Aorta (tissue), 5 donors: ENCODE measurements around the gene C7orf25. TPM values are rescaled to one million over a fixed set of nuclear protein-coding genes. Genes with fewer than 3 reads are reported as not detected.

Experiments used
- ATAC-seq: fragments of 200-7000 bp; cut with Tn5 transposase; one replicate; pipeline ENCODE4 v1.9.1; 2022; ENCODE audit warnings: moderate library complexity; ENCODE audit not compliant: low FRiP score
- DNase-seq, 2 donors: peaks; one replicate each; pipeline ENCODE4 v3.0.0-alpha.2; 2020
- H3K27ac ChIP-seq, 2 donors: one replicate each; pipeline ENCODE4 v1.5.1; 2013; ENCODE audit warnings: low read length in 2 of 2, mild to moderate bottlenecking in 2 of 2, moderate library complexity in 2 of 2, control low read depth in 1 of 2, inconsistent platforms in 1 of 2, low read depth in 1 of 2
- H3K27me3 ChIP-seq, 2 donors: one replicate each; pipeline ENCODE4 v1.6.1; 2013; ENCODE audit warnings: control low read depth in 1 of 2, low read length in 1 of 2, mild to moderate bottlenecking in 1 of 2, moderate library complexity in 1 of 2; ENCODE audit not compliant: insufficient read depth in 2 of 2, control insufficient read depth in 1 of 2
- H3K36me3 ChIP-seq, 2 donors: one replicate each; pipeline ENCODE4 v1.6.1; 2013; ENCODE audit warnings: control low read depth in 1 of 2, low read length in 1 of 2, mild to moderate bottlenecking in 1 of 2; ENCODE audit not compliant: insufficient read depth in 2 of 2, control insufficient read depth in 1 of 2
- H3K4me1 ChIP-seq, 2 donors: one replicate each; pipeline ENCODE4 v1.6.1; 2013; ENCODE audit warnings: low read length in 2 of 2, control low read depth in 1 of 2, mild to moderate bottlenecking in 1 of 2, moderate library complexity in 1 of 2; ENCODE audit not compliant: insufficient read depth in 2 of 2, control insufficient read depth in 1 of 2
- H3K4me3 ChIP-seq, 2 donors: one replicate each; pipeline ENCODE4 v1.5.1; 2013; ENCODE audit warnings: low read length in 2 of 2, control low read depth in 1 of 2, mild to moderate bottlenecking in 1 of 2
- H3K9me3 ChIP-seq: one replicate; pipeline ENCODE4 v1.6.1; 2013; ENCODE audit warnings: mild to moderate bottlenecking, low read length; ENCODE audit not compliant: control insufficient read depth
- WGBS, 2 donors: extraction: QIAGEN DNeasy Blood & Tissue Kit; methylation state at CpG; one replicate each; pipeline ENCODE4 v1.1.7; 2013; 5-methylcytosine and 5-hydroxymethylcytosine counted together
- intact Hi-C, 2 donors: fragments of 100-400 bp; cut with DNase I; formaldehyde crosslinking; loops; one replicate each; pipeline versions ENCODE4 v1.14.2 to v1.15.0; 2022
- polyA plus RNA-seq, 2 donors: library from polyadenylated mRNA; stranded (reverse); fragments of 200-250 nt; gene quantifications; one replicate each; pipeline ENCODE4 v1.2.3, GENCODE V29; 2013
- total RNA-seq, 2 donors: library from RNA; stranded (reverse); fragmentation: NEBNext Ultra II Directional; extraction: Animal tissue kit (Norgen Biotek cat#: 25700); gene quantifications; one replicate each; pipeline ENCODE4 v1.2.1, GENCODE V29; 2021
- donor health status: healthy with polysubstance abuse.
- donor health status: Bipolar disorder and iron deficiency.
- donor health status: DM: no; HTN: no; CAD: no.
- donor health status: DM: no; HTN: no; CAD: no.
- donor health status: DM: yes; HTN: yes; CAD: no.

The C7orf25 gene
- total and polyA plus RNA-seq, 4 donors = 3.2 to 5.0 (median 4.3) TPM

GRCh38 chr7:42877862-42878261 is 34.0 kb downstream of the C7orf25 start:
- H3K4me1 ChIP-seq = no peaks in the 10 kb centered on the region
- WGBS, 2 donors = 78 to 87% methylated on average over 2 of the region's 2 CpGs
- no peak overlapping the region for H3K27ac ChIP-seq
- H3K9me3 ChIP-seq = no peaks in the 10 kb centered on the region
- DNase-seq (no peak), ATAC-seq (no peak)
- no peaks in the 10 kb centered on the region for H3K27me3 ChIP-seq
- H3K36me3 ChIP-seq = no peaks in the 10 kb centered on the region
- intact Hi-C loops = no loop called here
- no peak overlapping the region for H3K4me3 ChIP-seq

DNA sequence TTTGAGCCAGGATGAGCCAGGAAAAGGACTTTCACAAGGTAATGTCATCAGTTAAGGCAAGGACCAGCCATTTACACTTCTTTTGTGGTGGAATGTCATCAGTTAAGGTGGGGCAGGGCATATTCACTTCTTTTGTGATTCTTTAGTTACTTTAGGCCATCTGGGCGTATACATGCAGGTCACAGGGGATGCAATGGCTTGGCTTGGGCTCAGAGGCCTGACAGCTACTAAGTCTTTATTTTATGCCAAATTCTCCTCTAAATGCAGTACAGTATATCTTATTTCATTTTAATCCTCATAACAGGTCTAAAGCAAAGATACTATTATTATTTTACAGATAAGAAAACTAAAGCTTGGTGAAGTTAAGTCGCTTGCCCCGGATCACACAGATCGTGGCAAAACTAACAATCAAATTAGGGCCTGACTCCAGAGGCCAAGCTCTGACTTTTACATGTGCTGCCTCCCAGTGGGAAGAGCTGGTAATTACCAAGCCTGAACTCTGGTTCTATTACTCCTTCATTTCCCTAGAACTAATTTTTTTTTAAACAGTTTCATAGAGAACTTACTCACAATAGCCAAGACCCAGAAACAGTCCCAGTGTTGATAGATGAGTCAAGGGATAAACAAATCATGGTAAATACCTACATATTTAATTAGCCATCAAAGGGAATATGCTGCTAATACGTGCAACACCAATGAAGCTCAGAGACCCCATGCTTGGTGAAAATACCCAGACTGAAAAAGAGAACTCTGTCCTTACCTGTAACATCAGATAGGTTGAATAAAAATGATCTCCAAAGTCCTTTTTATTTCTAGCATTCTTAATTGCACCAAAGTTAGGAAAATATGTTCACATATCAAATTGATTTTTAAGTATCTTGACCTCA is 35.4 kb downstream of the C7orf25 start:
- WGBS, 2 donors = 27 to 32% methylated on average over 5 of the region's 5 CpGs
- DNase-seq (peak in 1 of 2 donors; percentile 58), ATAC-seq (no peak)
- H3K27ac ChIP-seq = no peak overlapping the region
- no peaks in the 10 kb centered on the region for H3K9me3 ChIP-seq
- intact Hi-C loops = no loop called here
- H3K36me3 ChIP-seq = no peaks in the 10 kb centered on the region
- no peaks in the 10 kb centered on the region for H3K27me3 ChIP-seq
- H3K4me3 ChIP-seq = no peak overlapping the region
- H3K4me1 ChIP-seq = no peaks in the 10 kb centered on the region

DNA sequence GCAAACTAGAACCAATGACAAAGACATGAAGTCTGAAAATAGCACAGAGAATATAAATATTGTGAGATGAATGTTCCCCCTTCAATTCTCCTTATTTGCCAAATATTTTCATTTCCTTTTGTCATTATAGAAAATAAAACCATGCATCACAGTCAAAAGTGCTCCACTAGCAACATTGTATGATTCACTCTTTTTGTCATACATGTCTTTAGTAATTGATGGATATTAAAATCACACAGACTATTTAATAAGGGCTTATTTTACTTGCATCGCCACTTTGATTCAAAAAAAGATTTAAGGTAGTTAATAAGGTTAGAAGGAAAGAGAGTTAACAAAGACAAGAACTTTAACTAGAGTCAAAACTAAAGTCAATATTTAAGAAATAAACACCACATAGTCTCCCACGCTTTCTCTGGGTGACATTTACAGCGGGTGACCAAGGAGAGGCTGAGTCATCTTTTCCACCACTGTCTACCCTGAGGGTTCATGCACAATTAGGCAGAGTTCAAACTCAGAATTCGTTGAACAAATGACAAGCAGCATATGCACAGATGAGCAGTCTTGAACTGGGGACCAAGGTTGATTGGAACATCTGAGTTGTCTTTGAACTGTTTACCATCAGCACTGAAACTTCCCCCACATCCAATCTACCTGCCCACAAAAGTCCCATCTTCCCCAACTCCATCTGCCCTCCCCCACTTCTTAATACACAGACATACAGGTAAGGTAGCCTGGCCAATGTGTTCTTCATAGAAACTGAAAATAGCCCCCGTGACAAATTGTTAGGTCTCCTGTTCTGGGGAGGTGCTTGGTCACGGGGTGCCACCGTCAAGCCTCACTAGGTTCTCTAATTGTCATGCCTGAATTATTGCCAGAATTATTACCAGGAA is 42.5 kb downstream of the C7orf25 start:
- intact Hi-C loops = no loop called here
- Histone ChIP-seq H3K27ac (no peak overlapping the region), H3K9me3 (no peaks in the 10 kb centered on the region), H3K4me1 (peaks cover 0 to 4% of the 10 kb centered on the region in 2 donors), H3K27me3 (no peaks in the 10 kb centered on the region), H3K36me3 (no peaks in the 10 kb centered on the region), H3K4me3 (no peak overlapping the region)
- ATAC-seq (no peak), DNase-seq (no peak)
- 45 to 49% methylated on average over 7 of the region's 7 CpGs for WGBS, 2 donors

DNA sequence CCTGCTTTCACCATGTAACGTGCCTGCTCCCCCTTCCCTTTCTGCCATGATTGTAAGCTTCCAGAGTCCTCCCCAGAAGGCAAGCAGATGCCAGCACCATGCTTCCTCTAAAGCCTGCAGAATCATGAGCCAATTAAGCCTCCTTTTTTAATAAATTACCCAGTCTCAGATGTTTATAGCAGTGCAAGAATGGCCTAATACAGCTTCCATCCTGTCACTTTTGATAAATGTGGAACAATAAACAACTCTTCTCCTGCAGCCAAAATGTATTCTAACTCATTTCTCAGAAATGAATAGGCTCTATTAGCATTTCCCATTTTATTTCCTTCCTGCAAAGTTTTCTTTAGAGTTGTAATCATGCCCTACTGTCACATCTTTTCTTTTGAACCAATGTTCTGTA is 43.4 kb downstream of the C7orf25 start:
- DNase-seq (no peak), ATAC-seq (no peak)
- H3K36me3 ChIP-seq = no peaks in the 10 kb centered on the region
- intact Hi-C loops = no loop called here
- no peaks in the 10 kb centered on the region for H3K9me3 ChIP-seq
- no peak overlapping the region for H3K27ac ChIP-seq
- H3K27me3 ChIP-seq = no peaks in the 10 kb centered on the region
- 85 to 88% methylated on average over 1 of the region's 1 CpG for WGBS, 2 donors
- H3K4me1 ChIP-seq = peaks cover 0 to 4% of the 10 kb centered on the region in 2 donors
- H3K4me3 ChIP-seq = no peak overlapping the region

Other genes with a start within 250 kb of the C7orf25 start
- gene PSMA2, start 20.1 kb upstream of the C7orf25 start, total RNA-seq = 10 to 100 TPM; 50.4 to 66.3 TPM
- gene PSMA2, start 20.1 kb upstream of the C7orf25 start, polyA plus RNA-seq = 100 to 1,000 TPM; 105 to 108 TPM
- gene MRPL32, start 20.3 kb upstream of the C7orf25 start, total RNA-seq = 10 to 100 TPM; 42.5 to 42.9 TPM
- gene MRPL32, start 20.3 kb upstream of the C7orf25 start, polyA plus RNA-seq = 100 to 1,000 TPM in 1 of 2 donors, 10 to 100 TPM in 1; 68.5 to 107 TPM
- gene HECW1, start 200.6 kb upstream of the C7orf25 start, total RNA-seq = 1 to 10 TPM in 1 of 2 donors, not detected in 1; 1.0 TPM
- gene HECW1, start 200.6 kb upstream of the C7orf25 start, polyA plus RNA-seq = 1 to 10 TPM in 1 of 2 donors, under 1 TPM in 1; 0.77 to 1.9 TPM